GM21515 (cell line): ENCODE measurements around the gene TBX1.

ENCODE experiments used
- ATAC-seq: cut with Tn5 transposase; IDR thresholded peaks from one replicate; pipeline ENCODE4 v1.9.1; 2021; ENCODE audit not compliant: unreplicated experiment

Gene TBX1

DNA sequence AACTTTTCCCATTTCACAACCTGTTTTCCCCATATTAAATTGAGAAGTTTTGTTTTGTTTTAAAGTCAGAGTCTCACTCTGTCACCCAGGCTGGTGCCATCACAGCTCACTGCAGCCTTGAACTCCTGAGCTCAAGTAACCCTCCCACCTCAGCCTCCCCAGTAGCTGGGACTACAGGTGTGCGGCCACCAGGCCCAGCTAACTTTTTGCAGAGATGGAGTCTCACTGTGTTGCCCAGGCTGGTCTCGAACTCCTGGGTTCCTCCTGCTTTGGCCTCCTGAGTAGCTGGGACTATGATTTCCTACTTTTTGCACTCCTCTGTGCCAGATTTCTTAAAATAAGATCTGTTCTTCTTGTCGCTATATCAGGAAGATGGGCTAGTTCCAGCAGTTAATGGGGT lies 49.2 kb downstream of the TBX1 start:
- no peak for ATAC-seq

GRCh38 chr22:19810381-19811201 lies 50.0 kb downstream of the TBX1 start:
- ATAC-seq: no peak

DNA sequence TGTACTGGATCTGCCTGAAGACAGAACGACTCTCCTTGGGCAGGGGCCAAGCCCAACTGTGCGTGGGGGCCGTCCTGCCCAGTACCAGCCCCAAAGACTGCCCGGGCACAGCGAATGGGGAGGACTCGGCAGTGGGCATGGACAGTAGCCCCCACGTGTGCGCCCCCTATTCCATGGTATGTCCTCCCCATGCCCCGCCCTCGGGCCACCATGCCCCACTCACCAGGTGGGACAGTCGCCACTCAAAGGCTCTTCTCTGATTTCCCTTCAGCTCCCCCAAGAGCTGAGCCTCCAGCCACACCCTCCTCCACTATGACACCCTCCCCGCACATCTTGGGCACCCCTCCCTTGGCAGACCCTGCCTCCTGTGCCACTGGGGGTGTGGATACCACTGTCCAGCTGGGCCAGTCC lies 50.6 kb downstream of the TBX1 start:
- no peak for ATAC-seq

GRCh38 chr22:19811811-19812771 lies 51.5 kb downstream of the TBX1 start:
- ATAC-seq: no peak

DNA sequence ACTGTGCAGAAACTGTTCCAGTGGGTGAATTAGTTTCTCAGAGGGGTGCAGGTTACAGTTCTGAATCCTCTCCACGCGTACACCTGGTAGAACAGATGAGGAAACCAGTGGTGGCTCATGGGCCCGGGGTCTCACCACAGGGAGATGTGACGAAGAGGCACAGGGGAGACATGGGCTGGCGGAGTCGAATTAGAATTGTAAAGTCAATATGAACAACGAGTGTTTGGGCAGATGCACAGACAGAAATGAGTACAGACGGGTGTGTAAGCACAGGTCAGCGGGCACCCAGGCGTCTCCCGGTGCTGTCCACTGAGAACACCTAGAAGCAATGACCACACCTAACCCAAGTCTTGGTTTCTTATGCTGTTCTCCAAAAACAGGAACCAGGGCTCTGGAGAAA lies 52.3 kb downstream of the TBX1 start:
- no peak for ATAC-seq

GRCh38 chr22:19814428-19814827 lies 53.9 kb downstream of the TBX1 start:
- no peak for ATAC-seq

GRCh38 chr22:19815093-19815822 lies 54.7 kb downstream of the TBX1 start:
- no peak for ATAC-seq

GRCh38 chr22:19815823-19816290 lies 55.3 kb downstream of the TBX1 start:
- no peak for ATAC-seq

DNA sequence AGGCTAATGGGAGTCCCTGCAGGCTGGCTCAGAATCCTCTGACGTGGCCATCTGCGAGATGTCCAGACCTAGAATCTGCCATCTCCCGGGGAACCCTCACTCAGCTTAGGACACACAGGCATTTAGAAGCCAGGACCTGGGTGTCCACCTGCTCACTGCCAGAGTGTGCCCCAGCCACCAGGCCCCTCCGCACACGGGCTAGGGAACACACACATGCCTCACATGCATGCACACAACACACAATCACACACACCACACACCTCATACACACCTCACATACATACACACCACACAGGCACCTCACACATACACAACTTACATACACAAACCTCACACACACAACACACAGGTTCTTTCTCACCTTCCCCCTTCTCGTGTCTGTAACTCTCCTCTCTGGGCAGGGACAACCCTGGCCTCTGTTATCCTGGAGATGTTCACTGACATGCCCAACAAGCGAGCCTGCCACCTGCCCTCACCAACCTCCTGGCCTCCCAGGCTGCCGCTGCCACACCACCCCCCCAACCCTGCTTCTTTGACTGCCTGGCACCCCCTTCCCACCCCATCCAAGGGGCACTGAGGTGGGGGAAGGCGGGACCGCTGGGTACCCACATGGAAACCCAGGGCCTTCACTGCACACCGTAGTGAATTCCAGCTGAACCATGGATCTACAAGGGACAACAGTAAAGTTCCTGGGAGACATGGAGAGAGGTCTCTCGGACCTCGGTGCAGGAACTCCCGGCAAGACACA lies 56.0 kb downstream of the TBX1 start:
- no peak for ATAC-seq
